ENCODE measurements around the gene STYK1.
"Not testable (repeated sequence)": the region's sequence is repeated elsewhere in the genome, so short reads cannot be mapped to it uniquely, and the experiment has no call there.

The STYK1 gene

DNA sequence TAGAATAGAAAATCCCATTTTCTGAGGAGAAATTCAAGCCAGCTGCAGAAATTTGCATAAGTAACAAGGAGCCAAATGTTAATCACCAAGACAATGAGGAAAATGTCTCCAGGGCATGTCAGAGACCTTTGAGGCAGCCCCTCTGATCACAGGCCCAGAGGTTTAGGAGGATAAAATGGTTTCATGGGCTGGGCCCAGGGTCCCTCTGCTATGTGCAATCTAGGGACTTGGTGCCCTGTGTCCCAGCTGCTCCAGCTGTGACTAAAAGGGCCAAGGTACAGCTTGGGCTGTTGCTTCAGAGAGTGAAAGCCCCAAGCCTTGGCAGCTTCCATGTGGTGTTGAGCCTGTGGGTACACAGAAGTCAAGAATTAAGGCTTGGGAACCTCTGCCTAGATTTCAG, 27.3 kb downstream of the STYK1 start:
- not testable (repeated sequence) for H2BK15ac ChIP-seq (ENCODE audit: low read length); H2BK5ac ChIP-seq (ENCODE audit: low read length); DNase-seq (ENCODE audit: low spot score); H3K27ac ChIP-seq (replicated peaks; ENCODE audit: low read length); H3K4me2 ChIP-seq (ENCODE audit: insufficient read depth, low read length, poor library complexity, severe bottlenecking); H4K8ac ChIP-seq (ENCODE audit: low read depth, low read length); H3K4ac ChIP-seq (ENCODE audit: low read length); H3K14ac ChIP-seq (ENCODE audit: low read length); H3K36me3 ChIP-seq (replicated peaks in 1 of 2; ENCODE audit: control insufficient read depth in 2 of 2, insufficient read depth in 2 of 2, low read length in 2 of 2); H2AFZ ChIP-seq (ENCODE audit: low read length); H3K79me1 ChIP-seq (ENCODE audit: low read depth, low read length); H2AK5ac ChIP-seq (ENCODE audit: low read depth, low read length); H3K9ac ChIP-seq (ENCODE audit: low read depth, low read length, poor library complexity); H3K4me1 ChIP-seq (ENCODE audit: control insufficient read depth in 2 of 2, insufficient read depth in 1 of 2, low read depth in 1 of 2, low read length in 2 of 2); H3K23ac ChIP-seq (ENCODE audit: low read depth, low read length, poor library complexity); H3K9me3 ChIP-seq (replicated peaks in 1 of 2; ENCODE audit: control insufficient read depth in 2 of 2, insufficient read depth in 1 of 2, low read depth in 1 of 2, low read length in 2 of 2); H4K91ac ChIP-seq (ENCODE audit: low read depth, low read length, poor library complexity); H3K4me3 ChIP-seq (ENCODE audit: low read length in 2 of 2); H2BK120ac ChIP-seq (ENCODE audit: low read depth, low read length); H2BK12ac ChIP-seq (ENCODE audit: low read length); H3K27me3 ChIP-seq (ENCODE audit: control insufficient read depth in 3 of 3, insufficient read depth in 3 of 3, low read depth in 1 of 3, low read length in 3 of 3); H3K18ac ChIP-seq (ENCODE audit: low read length)

DNA sequence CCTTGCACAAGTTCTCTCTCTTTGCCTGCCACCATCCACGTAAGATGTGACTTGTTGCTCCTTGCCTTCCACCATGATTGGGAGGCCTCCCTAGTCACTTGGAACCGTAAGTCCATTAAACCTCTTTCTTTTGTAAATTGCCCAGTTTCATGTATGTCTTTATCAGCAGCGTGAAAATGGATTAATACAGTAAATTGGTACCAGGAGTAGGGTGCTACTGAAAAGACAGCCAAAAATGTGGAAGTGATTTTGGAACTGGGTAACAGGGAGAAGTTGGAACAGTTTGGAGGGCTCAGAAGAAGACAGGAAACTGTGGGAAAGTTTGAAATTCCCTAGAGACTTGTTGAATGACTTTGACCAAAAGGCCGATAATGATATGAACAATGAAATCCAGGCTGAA, 27.9 kb downstream of the STYK1 start:
- H3K36me3 ChIP-seq (replicated peaks in 1 of 2; ENCODE audit: control insufficient read depth in 2 of 2, insufficient read depth in 2 of 2, low read length in 2 of 2): no peaks in the 10 kb centered on the region
- H4K8ac ChIP-seq (ENCODE audit: low read depth, low read length): no peak overlapping the region
- H2AFZ ChIP-seq (ENCODE audit: low read length): no peak overlapping the region
- no peak overlapping the region for H3K18ac ChIP-seq (ENCODE audit: low read length)
- no peak overlapping the region for H4K91ac ChIP-seq (ENCODE audit: low read depth, low read length, poor library complexity)
- H3K4me1 ChIP-seq (ENCODE audit: control insufficient read depth in 2 of 2, insufficient read depth in 1 of 2, low read depth in 1 of 2, low read length in 2 of 2): no peaks in the 10 kb centered on the region
- H2AK5ac ChIP-seq (ENCODE audit: low read depth, low read length): no peak overlapping the region
- H3K4ac ChIP-seq (ENCODE audit: low read length): no peak overlapping the region
- H3K27me3 ChIP-seq (ENCODE audit: control insufficient read depth in 3 of 3, insufficient read depth in 3 of 3, low read depth in 1 of 3, low read length in 3 of 3): peaks cover 0 to 4% (median 0%) of the 10 kb centered on the region in 3 experiments
- H3K23ac ChIP-seq (ENCODE audit: low read depth, low read length, poor library complexity): no peak overlapping the region
- no peaks in the 10 kb centered on the region for H3K9me3 ChIP-seq (replicated peaks in 1 of 2; ENCODE audit: control insufficient read depth in 2 of 2, insufficient read depth in 1 of 2, low read depth in 1 of 2, low read length in 2 of 2)
- H3K14ac ChIP-seq (ENCODE audit: low read length): no peak overlapping the region
- no CpG with 5 or more reads among the region's 4 CpGs for WGBS, 2 donors (ENCODE audit: extremely low coverage in 2 of 2, insufficient read length in 2 of 2, insufficient replicate concordance in 1 of 2)
- no peak overlapping the region for H2BK120ac ChIP-seq (ENCODE audit: low read depth, low read length)
- H3K9ac ChIP-seq (ENCODE audit: low read depth, low read length, poor library complexity): no peak overlapping the region
- H3K4me2 ChIP-seq (ENCODE audit: insufficient read depth, low read length, poor library complexity, severe bottlenecking): no peak overlapping the region
- H3K4me3 ChIP-seq (ENCODE audit: low read length in 2 of 2): no peak overlapping the region
- H2BK12ac ChIP-seq (ENCODE audit: low read length): no peak overlapping the region
- H2BK15ac ChIP-seq (ENCODE audit: low read length): no peak overlapping the region
- no peak overlapping the region for H2BK5ac ChIP-seq (ENCODE audit: low read length)
- H3K27ac ChIP-seq (replicated peaks; ENCODE audit: low read length): no peak overlapping the region
- no peaks in the 10 kb centered on the region for H3K79me1 ChIP-seq (ENCODE audit: low read depth, low read length)
- no peak for DNase-seq (ENCODE audit: low spot score)

DNA sequence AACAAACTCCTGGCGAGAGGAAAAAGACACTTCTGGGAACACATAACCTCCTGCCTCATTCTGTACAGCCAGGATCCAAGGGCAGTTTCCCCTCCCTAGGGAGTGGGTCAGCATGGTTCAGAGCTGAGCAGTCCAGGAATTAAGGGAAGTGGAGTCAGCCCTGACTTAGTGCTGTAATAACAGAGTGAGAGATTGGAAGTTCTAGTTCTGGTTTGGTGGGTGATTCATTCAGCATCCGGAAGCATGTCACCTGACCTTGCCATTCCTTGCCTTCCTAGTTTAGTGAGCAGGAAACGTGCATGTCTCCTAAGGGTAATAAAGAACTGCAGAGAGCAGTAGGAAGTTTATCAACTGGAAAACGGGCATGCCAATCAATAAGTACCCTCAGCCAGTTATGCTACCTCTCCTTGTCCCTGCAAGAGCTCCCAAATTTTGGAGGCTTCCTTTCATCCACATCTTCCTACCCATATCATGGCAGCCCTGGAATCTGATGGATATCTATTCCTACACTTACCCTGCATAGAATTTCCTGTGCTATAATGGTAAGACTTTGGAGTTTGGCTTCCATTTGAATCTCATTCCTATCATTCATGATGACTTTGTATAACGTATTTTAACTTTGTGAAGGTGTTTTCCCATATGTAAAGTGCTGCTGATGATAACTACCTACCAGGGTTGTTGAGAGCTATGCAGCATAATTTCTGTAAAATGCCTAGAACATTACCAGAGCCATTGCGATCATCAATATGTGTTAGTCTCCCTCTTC, 31.9 kb downstream of the STYK1 start:
- H3K9ac ChIP-seq (ENCODE audit: low read depth, low read length, poor library complexity): no peak overlapping the region
- no peak overlapping the region for H4K91ac ChIP-seq (ENCODE audit: low read depth, low read length, poor library complexity)
- H3K4me1 ChIP-seq (ENCODE audit: control insufficient read depth in 2 of 2, insufficient read depth in 1 of 2, low read depth in 1 of 2, low read length in 2 of 2): no peaks in the 10 kb centered on the region
- no peak overlapping the region for H3K27ac ChIP-seq (replicated peaks; ENCODE audit: low read length)
- WGBS, 2 donors (ENCODE audit: extremely low coverage in 2 of 2, insufficient read length in 2 of 2, insufficient replicate concordance in 1 of 2): no CpG with 5 or more reads among the region's 6 CpGs
- no peak overlapping the region for H3K4me3 ChIP-seq (ENCODE audit: low read length in 2 of 2)
- no peak overlapping the region for H3K18ac ChIP-seq (ENCODE audit: low read length)
- peaks cover 0 to 4% (median 0%) of the 10 kb centered on the region in 3 experiments for H3K27me3 ChIP-seq (ENCODE audit: control insufficient read depth in 3 of 3, insufficient read depth in 3 of 3, low read depth in 1 of 3, low read length in 3 of 3)
- H2BK5ac ChIP-seq (ENCODE audit: low read length): no peak overlapping the region
- no peak for DNase-seq (ENCODE audit: low spot score)
- no peak overlapping the region for H3K4me2 ChIP-seq (ENCODE audit: insufficient read depth, low read length, poor library complexity, severe bottlenecking)
- no peak overlapping the region for H2BK120ac ChIP-seq (ENCODE audit: low read depth, low read length)
- no peaks in the 10 kb centered on the region for H3K36me3 ChIP-seq (replicated peaks in 1 of 2; ENCODE audit: control insufficient read depth in 2 of 2, insufficient read depth in 2 of 2, low read length in 2 of 2)
- no peak overlapping the region for H2AK5ac ChIP-seq (ENCODE audit: low read depth, low read length)
- no peak overlapping the region for H3K4ac ChIP-seq (ENCODE audit: low read length)
- H3K79me1 ChIP-seq (ENCODE audit: low read depth, low read length): no peaks in the 10 kb centered on the region
- H3K23ac ChIP-seq (ENCODE audit: low read depth, low read length, poor library complexity): no peak overlapping the region
- H2BK12ac ChIP-seq (ENCODE audit: low read length): no peak overlapping the region
- H2AFZ ChIP-seq (ENCODE audit: low read length): no peak overlapping the region
- H2BK15ac ChIP-seq (ENCODE audit: low read length): no peak overlapping the region
- no peak overlapping the region for H4K8ac ChIP-seq (ENCODE audit: low read depth, low read length)
- H3K9me3 ChIP-seq (replicated peaks in 1 of 2; ENCODE audit: control insufficient read depth in 2 of 2, insufficient read depth in 1 of 2, low read depth in 1 of 2, low read length in 2 of 2): no peaks in the 10 kb centered on the region
- no peak overlapping the region for H3K14ac ChIP-seq (ENCODE audit: low read length)

DNA sequence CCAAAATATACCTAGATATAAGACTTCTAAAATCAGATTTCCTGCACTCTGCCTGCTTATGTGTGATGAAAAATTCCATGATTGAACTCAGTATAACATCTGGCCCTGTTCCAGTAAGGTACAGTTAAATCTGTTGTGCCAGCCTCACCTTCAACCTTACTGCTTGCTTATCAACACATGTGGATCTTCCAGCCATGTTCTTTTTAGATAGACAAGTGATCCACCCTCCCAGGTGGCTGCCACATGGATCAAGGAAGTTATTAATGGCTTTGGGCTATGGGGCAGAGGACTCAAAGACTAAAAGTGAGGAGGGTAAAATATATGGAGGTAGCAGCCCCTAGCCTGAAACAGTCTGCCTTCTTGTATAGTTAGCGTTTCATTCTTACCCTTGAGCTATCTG, 35.1 kb downstream of the STYK1 start:
- H3K4me1 ChIP-seq (ENCODE audit: control insufficient read depth in 2 of 2, insufficient read depth in 1 of 2, low read depth in 1 of 2, low read length in 2 of 2): no peaks in the 10 kb centered on the region
- no peak overlapping the region for H3K23ac ChIP-seq (ENCODE audit: low read depth, low read length, poor library complexity)
- H3K27me3 ChIP-seq (ENCODE audit: control insufficient read depth in 3 of 3, insufficient read depth in 3 of 3, low read depth in 1 of 3, low read length in 3 of 3): peaks cover 0 to 10% (median 0%) of the 10 kb centered on the region in 3 experiments

More for the DNA sequence above, 35.1 kb downstream of the STYK1 start:
- Histone ChIP-seq H3K9ac (ENCODE audit: low read depth, low read length, poor library complexity) (no peak overlapping the region), H2BK12ac (ENCODE audit: low read length) (no peak overlapping the region), H3K9me3 (replicated peaks in 1 of 2; ENCODE audit: control insufficient read depth in 2 of 2, insufficient read depth in 1 of 2, low read depth in 1 of 2, low read length in 2 of 2) (no peaks in the 10 kb centered on the region), H3K4me3 (ENCODE audit: low read length in 2 of 2) (no peak overlapping the region), H3K36me3 (replicated peaks in 1 of 2; ENCODE audit: control insufficient read depth in 2 of 2, insufficient read depth in 2 of 2, low read length in 2 of 2) (no peaks in the 10 kb centered on the region), H2AK5ac (ENCODE audit: low read depth, low read length) (no peak overlapping the region), H3K18ac (ENCODE audit: low read length) (no peak overlapping the region), H3K14ac (ENCODE audit: low read length) (no peak overlapping the region), H2BK5ac (ENCODE audit: low read length) (no peak overlapping the region), H4K91ac (ENCODE audit: low read depth, low read length, poor library complexity) (no peak overlapping the region), H2AFZ (ENCODE audit: low read length) (no peak overlapping the region), H2BK120ac (ENCODE audit: low read depth, low read length) (no peak overlapping the region), H3K27ac (replicated peaks; ENCODE audit: low read length) (no peak overlapping the region), H3K79me1 (ENCODE audit: low read depth, low read length) (no peaks in the 10 kb centered on the region), H3K4me2 (ENCODE audit: insufficient read depth, low read length, poor library complexity, severe bottlenecking) (no peak overlapping the region), H4K8ac (ENCODE audit: low read depth, low read length) (no peak overlapping the region), H3K4ac (ENCODE audit: low read length) (no peak overlapping the region), H2BK15ac (ENCODE audit: low read length) (no peak overlapping the region)
- DNase-seq (ENCODE audit: low spot score): no peak
- no CpG with 5 or more reads among the region's 1 CpG for WGBS, 2 donors (ENCODE audit: extremely low coverage in 2 of 2, insufficient read length in 2 of 2, insufficient replicate concordance in 1 of 2)
